Measurements from ENCODE around the gene ATG101. TPM values are rescaled to one million over a fixed set of nuclear protein-coding genes. Genes with fewer than 3 reads are reported as not detected.
A peak's percentile ranks its signal among the peaks of the same experiment; 100 is the strongest.

The ATG101 gene
- total and polyA plus RNA-seq, 4 donors = 12.9 to 31.8 (median 29.4) TPM

DNA sequence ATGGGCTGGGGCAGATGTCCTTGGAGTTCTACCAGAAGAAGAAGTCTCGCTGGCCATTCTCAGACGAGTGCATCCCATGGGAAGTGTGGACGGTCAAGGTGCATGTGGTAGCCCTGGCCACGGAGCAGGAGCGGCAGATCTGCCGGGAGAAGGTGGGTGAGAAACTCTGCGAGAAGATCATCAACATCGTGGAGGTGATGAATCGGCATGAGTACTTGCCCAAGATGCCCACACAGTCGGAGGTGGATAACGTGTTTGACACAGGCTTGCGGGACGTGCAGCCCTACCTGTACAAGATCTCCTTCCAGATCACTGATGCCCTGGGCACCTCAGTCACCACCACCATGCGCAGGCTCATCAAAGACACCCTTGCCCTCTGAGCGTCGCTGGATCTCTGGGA lies 7.0 kb downstream of the ATG101 start:
- Histone ChIP-seq H3K36me3 (ENCODE audit: control insufficient read depth in 4 of 4, insufficient read depth in 3 of 4, low read depth in 1 of 4, low read length in 3 of 4) (peaks cover 5 to 48% (median 28%) of the 10 kb centered on the region in 4 donors), H3K4me3 (ENCODE audit: low read depth in 1 of 3, low read length in 3 of 3) (no peak overlapping the region)
- DNase-seq (ENCODE audit: low spot score) = no peak

DNA sequence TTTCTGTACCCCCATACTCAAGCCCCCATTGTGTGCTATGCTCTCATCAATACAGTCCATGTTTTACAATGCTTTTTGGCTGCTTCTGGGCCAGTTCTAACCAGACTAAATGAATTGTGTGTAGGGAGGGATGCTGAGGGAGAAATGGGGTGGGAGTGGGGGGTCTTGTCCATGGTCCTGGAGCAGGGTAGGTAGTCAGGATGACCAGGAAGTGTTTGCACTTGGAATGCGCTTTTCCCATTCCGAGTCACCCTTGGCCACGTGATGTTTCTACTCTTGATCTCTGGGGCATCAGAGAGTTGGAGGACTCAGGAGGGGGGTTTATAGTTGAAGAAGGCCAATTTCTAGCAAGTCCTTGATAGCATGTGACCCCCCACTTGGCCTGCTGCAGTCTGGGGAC lies 8.5 kb downstream of the ATG101 start:
- TF ChIP-seq EGR1 (IDR thresholded peaks at IDR 0.05; ENCODE audit: low read depth in 2 of 2) (no peak), HNF4A (conservative IDR thresholded peaks at IDR 0.05) (no peak), FOXA1 (IDR thresholded peaks at IDR 0.05) (no peak), FOXA2 (IDR thresholded peaks at IDR 0.05) (no peak), TAF1 (conservative IDR thresholded peaks at IDR 0.05) (no peak), NR2F2 (IDR thresholded peaks at IDR 0.05) (no peak)
- TF ChIP-seq, protein P1, sequence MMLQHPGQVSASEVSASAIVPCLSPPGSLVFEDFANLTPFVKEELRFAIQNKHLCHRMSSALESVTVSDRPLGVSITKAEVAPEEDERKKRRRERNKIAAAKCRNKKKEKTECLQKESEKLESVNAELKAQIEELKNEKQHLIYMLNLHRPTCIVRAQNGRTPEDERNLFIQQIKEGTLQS (IDR thresholded peaks at IDR 0.05) = no peak
- TF ChIP-seq, protein P2, sequence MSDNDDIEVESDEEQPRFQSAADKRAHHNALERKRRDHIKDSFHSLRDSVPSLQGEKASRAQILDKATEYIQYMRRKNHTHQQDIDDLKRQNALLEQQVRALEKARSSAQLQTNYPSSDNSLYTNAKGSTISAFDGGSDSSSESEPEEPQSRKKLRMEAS (IDR thresholded peaks at IDR 0.05) = no peak
- H3K36me3 ChIP-seq (ENCODE audit: control insufficient read depth in 4 of 4, insufficient read depth in 3 of 4, low read depth in 1 of 4, low read length in 3 of 4) = peaks cover 5 to 48% (median 23%) of the 10 kb centered on the region in 4 donors
- no peak for DNase-seq (ENCODE audit: low spot score)
- peaks cover 8 to 38% (median 29%) of the 10 kb centered on the region in 4 donors for H3K4me1 ChIP-seq (ENCODE audit: control insufficient read depth in 4 of 4, insufficient read depth in 4 of 4, low read length in 3 of 4)
- no peak overlapping the region for H3K4me3 ChIP-seq (ENCODE audit: low read depth in 1 of 3, low read length in 3 of 3)
- H3K9me3 ChIP-seq (ENCODE audit: control insufficient read depth in 4 of 4, low read length in 3 of 4) = no peaks in the 10 kb centered on the region
- H3K27ac ChIP-seq (ENCODE audit: low read depth in 1 of 2, low read length in 2 of 2) = no peak overlapping the region
- WGBS = 95% methylated on average over 3 of the region's 3 CpGs
- H3K27me3 ChIP-seq (ENCODE audit: control insufficient read depth in 4 of 4, insufficient read depth in 4 of 4, low read length in 3 of 4) = no peaks in the 10 kb centered on the region
- no peak overlapping the region for H3K9ac ChIP-seq (ENCODE audit: low read depth in 1 of 2, low read length in 2 of 2)

More for the DNA sequence above, 7.0 kb downstream of the ATG101 start:
- no peak overlapping the region for H3K9ac ChIP-seq (ENCODE audit: low read depth in 1 of 2, low read length in 2 of 2)
- no peaks in the 10 kb centered on the region for H3K9me3 ChIP-seq (ENCODE audit: control insufficient read depth in 4 of 4, low read length in 3 of 4)
- 96% methylated on average over 16 of the region's 16 CpGs for WGBS
- no peak overlapping the region for H3K27ac ChIP-seq (ENCODE audit: low read depth in 1 of 2, low read length in 2 of 2)
- no peaks in the 10 kb centered on the region for H3K27me3 ChIP-seq (ENCODE audit: control insufficient read depth in 4 of 4, insufficient read depth in 4 of 4, low read length in 3 of 4)
- TF ChIP-seq RAD21 (IDR thresholded peaks at IDR 0.05) (no peak), HNF4G (IDR thresholded peaks at IDR 0.05) (no peak), RXRA (IDR thresholded peaks at IDR 0.05) (no peak), SP1 (IDR thresholded peaks at IDR 0.05) (no peak), HNF4A (conservative IDR thresholded peaks at IDR 0.05) (no peak)
- TF ChIP-seq, protein P3, sequence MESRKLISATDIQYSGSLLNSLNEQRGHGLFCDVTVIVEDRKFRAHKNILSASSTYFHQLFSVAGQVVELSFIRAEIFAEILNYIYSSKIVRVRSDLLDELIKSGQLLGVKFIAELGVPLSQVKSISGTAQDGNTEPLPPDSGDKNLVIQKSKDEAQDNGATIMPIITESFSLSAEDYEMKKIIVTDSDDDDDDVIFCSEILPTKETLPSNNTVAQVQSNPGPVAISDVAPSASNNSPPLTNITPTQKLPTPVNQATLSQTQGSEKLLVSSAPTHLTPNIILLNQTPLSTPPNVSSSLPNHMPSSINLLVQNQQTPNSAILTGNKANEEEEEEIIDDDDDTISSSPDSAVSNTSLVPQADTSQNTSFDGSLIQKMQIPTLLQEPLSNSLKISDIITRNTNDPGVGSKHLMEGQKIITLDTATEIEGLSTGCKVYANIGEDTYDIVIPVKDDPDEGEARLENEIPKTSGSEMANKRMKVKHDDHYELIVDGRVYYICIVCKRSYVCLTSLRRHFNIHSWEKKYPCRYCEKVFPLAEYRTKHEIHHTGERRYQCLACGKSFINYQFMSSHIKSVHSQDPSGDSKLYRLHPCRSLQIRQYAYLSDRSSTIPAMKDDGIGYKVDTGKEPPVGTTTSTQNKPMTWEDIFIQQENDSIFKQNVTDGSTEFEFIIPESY (IDR thresholded peaks at IDR 0.05) = no peak
- H3K4me1 ChIP-seq (ENCODE audit: control insufficient read depth in 4 of 4, insufficient read depth in 4 of 4, low read length in 3 of 4) = peaks cover 8 to 34% (median 20%) of the 10 kb centered on the region in 4 donors

DNA sequence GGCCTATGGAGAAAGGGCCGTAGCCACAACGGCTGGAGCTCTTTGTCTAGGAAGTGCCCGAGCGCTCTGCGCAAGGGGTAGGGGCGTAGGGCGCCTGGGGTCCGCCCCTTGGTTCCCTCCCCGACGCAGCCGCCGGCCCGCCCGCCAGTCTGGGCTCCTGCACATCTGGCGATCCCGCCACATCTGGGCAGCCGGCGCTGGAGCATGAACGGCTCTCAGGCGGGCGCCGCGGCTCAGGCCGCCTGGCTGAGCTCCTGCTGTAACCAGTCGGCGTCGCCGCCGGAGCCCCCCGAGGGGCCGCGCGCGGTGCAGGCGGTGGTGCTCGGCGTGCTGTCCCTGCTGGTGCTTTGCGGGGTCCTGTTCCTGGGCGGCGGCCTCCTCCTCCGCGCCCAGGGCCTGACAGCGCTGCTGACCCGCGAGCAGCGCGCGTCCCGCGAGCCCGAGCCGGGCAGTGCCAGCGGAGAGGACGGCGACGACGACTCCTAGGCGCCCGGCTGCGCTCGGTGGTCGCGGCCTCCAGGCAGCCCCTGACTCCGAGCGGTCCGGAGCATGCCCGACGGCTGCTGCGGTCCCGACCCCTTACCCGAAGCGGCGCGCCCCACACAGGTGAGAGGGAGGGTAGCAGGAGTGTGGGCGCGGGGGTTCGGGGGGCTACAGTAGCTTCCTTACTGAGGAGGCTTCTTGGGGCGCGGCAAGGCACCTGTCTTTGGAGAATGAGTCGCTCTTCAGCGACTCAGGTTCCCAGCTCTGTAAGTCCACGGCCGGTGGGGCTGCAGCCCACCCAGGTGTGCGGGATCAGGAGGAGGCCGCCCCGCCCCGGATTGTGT lies 10.0 kb downstream of the ATG101 start, which contains the start of gene SMIM41:
Gene SMIM41 (plus strand): TSS at position 129 of the 827 bp plus-strand sequence. CDS start 76 bp downstream, at position 205.
- H3K27me3 ChIP-seq (ENCODE audit: control insufficient read depth in 4 of 4, insufficient read depth in 4 of 4, low read length in 3 of 4) = no peaks in the 10 kb centered on the region
- no peak within 1 kb of the TSS for H3K4me3 ChIP-seq (ENCODE audit: low read depth in 1 of 3, low read length in 3 of 3)
- peak within 1 kb of the TSS in 1 of 2 donors; percentile 81 for H3K27ac ChIP-seq (ENCODE audit: low read depth in 1 of 2, low read length in 2 of 2)
- peaks cover 8 to 37% (median 26%) of the 10 kb centered on the region in 4 donors for H3K4me1 ChIP-seq (ENCODE audit: control insufficient read depth in 4 of 4, insufficient read depth in 4 of 4, low read length in 3 of 4)
- H3K9me3 ChIP-seq (ENCODE audit: control insufficient read depth in 4 of 4, low read length in 3 of 4) = no peaks in the 10 kb centered on the region
- no peak for DNase-seq (ENCODE audit: low spot score)
- H3K9ac ChIP-seq (ENCODE audit: low read depth in 1 of 2, low read length in 2 of 2) = no peak within 1 kb of the TSS
- peaks cover 5 to 36% (median 21%) of the 10 kb centered on the region in 4 donors for H3K36me3 ChIP-seq (ENCODE audit: control insufficient read depth in 4 of 4, insufficient read depth in 3 of 4, low read depth in 1 of 4, low read length in 3 of 4)
- WGBS = 87% methylated on average over 87 of the region's 87 CpGs
- TF ChIP-seq GABPA (IDR thresholded peaks at IDR 0.05 in 1 of 2, conservative IDR thresholded peaks at IDR 0.05 in 1 of 2) = no peak
- no peak for TF ChIP-seq RAD21 (IDR thresholded peaks at IDR 0.05)
- TF ChIP-seq SP1 (IDR thresholded peaks at IDR 0.05) = no peak
- TF ChIP-seq, protein P4, sequence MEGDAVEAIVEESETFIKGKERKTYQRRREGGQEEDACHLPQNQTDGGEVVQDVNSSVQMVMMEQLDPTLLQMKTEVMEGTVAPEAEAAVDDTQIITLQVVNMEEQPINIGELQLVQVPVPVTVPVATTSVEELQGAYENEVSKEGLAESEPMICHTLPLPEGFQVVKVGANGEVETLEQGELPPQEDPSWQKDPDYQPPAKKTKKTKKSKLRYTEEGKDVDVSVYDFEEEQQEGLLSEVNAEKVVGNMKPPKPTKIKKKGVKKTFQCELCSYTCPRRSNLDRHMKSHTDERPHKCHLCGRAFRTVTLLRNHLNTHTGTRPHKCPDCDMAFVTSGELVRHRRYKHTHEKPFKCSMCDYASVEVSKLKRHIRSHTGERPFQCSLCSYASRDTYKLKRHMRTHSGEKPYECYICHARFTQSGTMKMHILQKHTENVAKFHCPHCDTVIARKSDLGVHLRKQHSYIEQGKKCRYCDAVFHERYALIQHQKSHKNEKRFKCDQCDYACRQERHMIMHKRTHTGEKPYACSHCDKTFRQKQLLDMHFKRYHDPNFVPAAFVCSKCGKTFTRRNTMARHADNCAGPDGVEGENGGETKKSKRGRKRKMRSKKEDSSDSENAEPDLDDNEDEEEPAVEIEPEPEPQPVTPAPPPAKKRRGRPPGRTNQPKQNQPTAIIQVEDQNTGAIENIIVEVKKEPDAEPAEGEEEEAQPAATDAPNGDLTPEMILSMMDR (IDR thresholded peaks at IDR 0.05; ENCODE audit: low read depth, low read length, missing input control) = no peak
- TF ChIP-seq, protein P1 (IDR thresholded peaks at IDR 0.05) = no peak
- TF ChIP-seq HNF4G (IDR thresholded peaks at IDR 0.05) = no peak
- no peak for TF ChIP-seq HNF4A (conservative IDR thresholded peaks at IDR 0.05)
- TF ChIP-seq, protein P3 (IDR thresholded peaks at IDR 0.05) = no peak
- no peak for TF ChIP-seq FOXA1 (IDR thresholded peaks at IDR 0.05)

All from liver (tissue), 9 donors.